Right lung (tissue), 5 donors: Measurements from ENCODE around the gene PREX1. TPM values are rescaled to one million over a fixed set of nuclear protein-coding genes. Genes with fewer than 3 reads are reported as not detected.
"Not testable (repeated sequence)": the region's sequence is repeated elsewhere in the genome, so short reads cannot be mapped to it uniquely, and the experiment has no call there.

Source experiments
- DNase-seq, 2 donors: peaks; one replicate each; pipeline ENCODE4 v3.0.0-alpha.2; 2013
- polyA plus RNA-seq, 5 donors: library from polyadenylated mRNA; unstranded; fragments of 120-200 nt; gene quantifications; one replicate each; pipeline versions ENCODE4 v1.2.1 to v1.2.3, GENCODE V29; 2013; ENCODE audit warnings: inconsistent platforms in 1 of 5, low replicate concordance in 1 of 5; ENCODE audit not compliant: insufficient read length in 5 of 5, insufficient read depth in 1 of 5

PREX1 gene
- polyA plus RNA-seq, 5 donors, result 17.8 to 29.9 (median 19.7) TPM

GRCh38 chr20:48813930-48814546, 13.8 kb downstream of the PREX1 start:
- no peak for DNase-seq

- DNase-seq, result no peak
Measured at GRCh38 chr20:48813446-48813747, 14.4 kb downstream of the PREX1 start.

DNA sequence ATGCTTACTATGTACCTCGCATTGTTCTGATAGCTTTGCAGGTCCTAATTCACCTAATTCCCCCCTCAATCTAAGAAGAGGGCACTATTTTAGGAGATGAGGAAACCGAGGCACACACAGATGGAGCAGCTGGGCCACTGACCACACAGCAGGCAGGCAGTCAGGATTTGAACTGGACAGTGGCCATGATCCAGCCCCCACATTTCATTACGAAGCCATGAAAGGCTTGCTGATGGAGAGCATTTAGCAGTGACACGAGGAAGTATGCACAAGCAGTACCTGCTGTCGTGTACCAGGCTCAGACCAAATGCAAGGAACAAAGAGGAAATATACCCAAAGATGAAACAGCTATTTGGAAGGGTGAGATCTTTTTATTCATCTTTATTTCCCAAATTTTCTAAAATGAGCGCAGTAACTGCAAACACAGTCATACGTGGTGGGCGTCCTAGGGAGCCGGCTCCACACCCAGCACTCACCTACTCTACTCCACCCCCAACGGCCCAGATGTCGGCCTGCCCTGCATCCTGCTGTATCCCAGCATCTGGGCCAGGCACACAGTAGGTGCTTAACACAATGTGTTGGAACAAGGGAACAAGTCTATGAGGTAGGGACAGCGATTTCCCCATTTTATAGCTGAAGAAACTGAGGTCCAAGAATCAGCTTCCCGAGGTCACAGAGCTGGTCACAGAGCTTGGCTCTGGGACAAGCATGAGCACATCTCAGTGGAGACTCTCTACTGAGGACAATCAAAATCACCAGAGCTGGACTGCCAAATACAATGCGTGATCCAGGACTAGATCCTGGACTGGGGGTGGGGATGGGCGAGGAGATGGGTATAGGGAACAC, 15.0 kb downstream of the PREX1 start:
- no peak for DNase-seq

- DNase-seq, result not testable (repeated sequence)
Measured at GRCh38 chr20:48812114-48812513, 15.7 kb downstream of the PREX1 start.

GRCh38 chr20:48809673-48810072, 18.1 kb downstream of the PREX1 start:
- no peak for DNase-seq

DNA sequence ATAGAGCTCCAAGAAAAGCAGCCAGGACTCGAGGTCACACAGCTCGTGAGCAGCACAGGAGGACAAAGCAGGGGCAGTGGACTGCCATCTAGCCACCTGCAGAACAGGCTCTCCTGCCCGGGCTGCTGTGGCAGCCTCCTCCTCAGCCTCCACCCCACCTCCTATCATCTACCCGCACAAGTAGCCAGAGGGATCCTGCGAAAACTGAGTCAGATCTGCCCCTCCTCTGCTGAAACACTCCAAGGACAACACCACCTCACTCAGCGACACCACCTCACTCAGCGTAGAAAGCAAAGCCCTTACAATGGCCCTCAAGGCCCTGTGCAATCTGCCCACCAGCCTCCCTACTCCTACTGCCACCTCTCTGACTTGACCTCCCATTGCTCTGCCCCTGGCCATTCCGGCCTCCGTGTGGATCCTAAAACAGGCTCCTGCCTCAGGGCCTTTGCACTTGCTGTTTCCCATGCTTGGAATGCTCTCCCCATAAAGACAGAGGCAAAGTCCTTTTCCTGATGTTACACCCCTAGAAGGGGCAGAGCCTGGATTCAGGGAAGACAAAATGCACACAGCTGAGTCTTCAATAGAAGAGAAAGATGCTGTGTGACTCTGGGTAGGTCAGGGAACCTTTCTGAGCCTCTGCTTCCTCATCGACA, 19.3 kb downstream of the PREX1 start:
- no peak for DNase-seq

DNA sequence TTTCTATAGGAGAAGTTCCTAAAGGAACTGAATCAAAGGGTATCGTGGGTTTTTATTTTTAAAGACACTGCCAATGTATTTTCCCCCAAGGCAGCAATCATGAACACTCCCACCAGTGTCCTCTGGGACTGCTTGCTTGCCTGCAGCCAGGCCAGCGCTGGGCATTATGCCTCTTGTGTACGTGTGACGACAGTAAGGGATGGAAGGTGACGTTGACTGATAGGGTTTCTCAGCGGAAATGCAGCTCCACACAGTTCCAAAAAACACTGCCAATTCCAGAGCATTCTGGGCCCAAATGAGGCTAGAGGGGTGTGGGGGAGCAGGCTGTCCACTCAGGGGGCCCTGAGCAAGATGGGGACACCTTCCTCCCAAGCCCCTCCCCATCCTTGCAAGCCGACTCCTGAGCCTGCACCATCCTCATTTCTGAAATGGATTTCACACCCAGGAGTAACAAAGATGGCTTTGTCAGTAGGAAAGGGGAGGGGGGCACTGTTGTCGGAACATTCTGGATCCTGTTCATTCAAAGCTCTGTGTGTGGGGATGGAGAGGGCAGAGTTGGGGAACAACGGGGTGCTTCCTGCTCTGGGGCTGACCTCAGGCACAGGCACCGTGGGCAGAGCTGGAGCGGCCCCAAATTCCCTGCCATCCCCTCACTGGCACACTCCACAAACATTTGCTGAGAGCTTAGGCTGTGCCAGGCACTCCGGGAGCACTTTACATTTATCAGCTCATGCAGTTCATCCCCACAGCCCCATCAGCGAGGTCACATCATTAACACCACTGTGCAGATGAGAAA, 20.0 kb downstream of the PREX1 start:
- DNase-seq, result no peak

GRCh38 chr20:48807051-48807450, 20.7 kb downstream of the PREX1 start:
- no peak for DNase-seq

GRCh38 chr20:48805716-48806115, 22.1 kb downstream of the PREX1 start:
- DNase-seq, result no peak

- DNase-seq, result no peak
Measured at GRCh38 chr20:48805286-48805685, 22.5 kb downstream of the PREX1 start.

DNA sequence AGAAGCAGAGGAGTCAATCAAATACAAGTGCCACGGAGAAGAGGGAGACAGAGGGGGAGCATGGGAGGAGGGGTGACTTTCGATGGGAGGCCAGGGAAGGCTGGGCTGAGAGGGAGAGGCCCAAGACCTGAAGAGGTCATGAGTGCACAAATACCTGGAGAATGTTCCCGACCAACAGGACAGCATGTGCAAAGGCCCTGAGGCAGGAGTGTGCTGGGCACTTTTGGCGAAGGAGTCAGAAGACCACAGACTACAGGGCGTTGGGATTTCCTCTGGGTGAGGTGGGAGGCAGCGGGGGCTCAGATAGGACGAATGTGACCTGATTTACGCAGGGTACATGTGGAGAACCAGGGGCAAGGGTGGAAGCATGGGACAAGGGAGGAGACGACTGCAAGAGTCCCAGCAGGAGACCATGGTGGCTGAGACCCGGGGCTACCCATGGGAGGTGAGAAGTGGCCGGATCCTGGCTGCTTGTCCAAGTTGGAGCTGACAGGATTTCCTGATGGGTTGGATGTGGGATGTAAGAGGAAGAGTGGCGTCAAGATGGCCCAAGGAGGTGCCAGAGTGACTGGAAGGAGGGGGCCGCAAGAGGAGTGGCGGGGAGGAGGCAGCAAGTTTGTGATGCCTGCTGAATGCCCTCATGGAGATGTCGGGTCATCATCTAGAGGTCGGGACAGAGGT, 23.4 kb downstream of the PREX1 start:
- DNase-seq, result no peak

DNA sequence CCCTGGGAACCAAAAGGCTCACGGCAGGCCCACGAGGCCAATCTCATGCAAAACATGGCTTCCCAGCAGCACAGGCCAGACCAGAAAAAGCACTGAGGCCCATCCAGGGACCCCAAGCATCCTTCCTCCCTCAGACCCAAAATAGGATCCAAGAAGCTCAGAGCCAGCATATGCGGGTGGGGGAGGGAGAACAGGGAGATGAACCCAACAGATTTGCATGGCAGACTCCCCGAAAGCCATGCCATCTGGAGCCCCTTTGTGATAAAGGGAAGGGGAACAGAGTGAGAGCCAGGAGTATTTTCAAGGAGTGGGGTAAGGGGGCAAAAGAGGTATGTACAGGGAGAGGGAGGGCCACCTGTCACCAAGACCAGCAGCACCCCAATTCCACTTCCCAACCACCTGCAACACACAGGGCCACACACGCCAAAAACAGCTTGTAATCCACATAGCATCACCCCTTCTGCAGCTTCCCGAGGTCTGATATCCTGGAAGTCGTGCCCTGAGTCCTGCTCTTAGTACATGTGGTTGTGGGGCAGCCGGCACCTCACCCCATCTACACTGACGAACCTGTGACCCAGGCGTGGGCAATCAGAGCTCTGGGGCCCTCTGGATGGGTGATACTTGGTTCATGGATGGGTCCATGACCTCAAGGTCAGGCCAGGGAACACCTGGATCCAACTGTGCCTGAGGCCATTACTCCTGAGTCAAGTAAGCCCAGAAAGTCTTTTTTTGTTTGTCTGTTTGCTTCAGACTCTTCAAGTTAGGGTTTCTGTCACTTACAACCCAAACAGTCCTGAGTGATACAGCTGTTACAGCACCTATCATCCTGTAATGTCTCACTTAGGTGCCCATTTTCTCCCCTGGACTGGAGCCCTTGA, 24.4 kb downstream of the PREX1 start:
- DNase-seq, result no peak

- DNase-seq, result no peak
Measured at GRCh38 chr20:48802647-48803046, 25.2 kb downstream of the PREX1 start.

DNA sequence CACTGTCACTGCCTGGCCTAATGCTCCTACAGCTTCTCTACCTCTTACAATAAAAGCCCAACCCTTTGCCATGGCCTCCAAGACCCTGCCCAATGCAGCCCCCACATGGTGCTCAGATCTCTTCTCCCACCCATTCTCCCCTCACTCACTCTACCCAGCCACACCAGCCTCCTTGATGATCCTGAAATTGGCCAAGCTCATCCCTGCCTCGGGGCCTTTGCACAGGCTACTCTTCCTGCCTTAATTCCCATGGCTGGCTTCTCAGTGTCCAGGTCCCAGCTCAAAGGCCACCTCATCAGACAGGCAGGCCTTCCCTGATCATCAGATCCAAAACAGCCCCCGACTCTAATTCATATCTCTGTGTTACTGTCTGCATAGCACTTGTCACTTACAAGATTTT, 25.6 kb downstream of the PREX1 start:
- no peak for DNase-seq

GRCh38 chr20:48801197-48801596, 26.6 kb downstream of the PREX1 start:
- DNase-seq, result no peak

DNA sequence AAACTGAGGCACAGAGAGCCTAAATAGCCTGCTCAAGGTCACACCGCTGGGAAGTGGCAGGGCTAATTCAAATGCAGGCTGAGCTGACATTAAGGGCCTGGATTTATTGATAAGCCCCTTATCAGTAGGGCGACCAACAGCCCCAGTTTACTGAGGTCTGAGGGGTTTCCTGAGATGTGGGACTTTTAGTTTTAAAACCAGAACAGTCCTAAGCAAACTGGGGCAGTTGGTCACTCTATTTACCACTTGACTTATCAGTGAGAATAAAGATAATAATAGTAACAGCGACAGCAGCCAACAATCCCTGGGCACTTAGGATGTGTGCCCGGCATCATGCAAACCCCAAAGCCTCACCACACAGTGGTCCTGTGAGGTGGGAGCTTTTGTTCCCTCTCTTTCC, 27.6 kb downstream of the PREX1 start:
- DNase-seq, result no peak

- no peak for DNase-seq
Measured at GRCh38 chr20:48799328-48800105, 28.3 kb downstream of the PREX1 start.

DNA sequence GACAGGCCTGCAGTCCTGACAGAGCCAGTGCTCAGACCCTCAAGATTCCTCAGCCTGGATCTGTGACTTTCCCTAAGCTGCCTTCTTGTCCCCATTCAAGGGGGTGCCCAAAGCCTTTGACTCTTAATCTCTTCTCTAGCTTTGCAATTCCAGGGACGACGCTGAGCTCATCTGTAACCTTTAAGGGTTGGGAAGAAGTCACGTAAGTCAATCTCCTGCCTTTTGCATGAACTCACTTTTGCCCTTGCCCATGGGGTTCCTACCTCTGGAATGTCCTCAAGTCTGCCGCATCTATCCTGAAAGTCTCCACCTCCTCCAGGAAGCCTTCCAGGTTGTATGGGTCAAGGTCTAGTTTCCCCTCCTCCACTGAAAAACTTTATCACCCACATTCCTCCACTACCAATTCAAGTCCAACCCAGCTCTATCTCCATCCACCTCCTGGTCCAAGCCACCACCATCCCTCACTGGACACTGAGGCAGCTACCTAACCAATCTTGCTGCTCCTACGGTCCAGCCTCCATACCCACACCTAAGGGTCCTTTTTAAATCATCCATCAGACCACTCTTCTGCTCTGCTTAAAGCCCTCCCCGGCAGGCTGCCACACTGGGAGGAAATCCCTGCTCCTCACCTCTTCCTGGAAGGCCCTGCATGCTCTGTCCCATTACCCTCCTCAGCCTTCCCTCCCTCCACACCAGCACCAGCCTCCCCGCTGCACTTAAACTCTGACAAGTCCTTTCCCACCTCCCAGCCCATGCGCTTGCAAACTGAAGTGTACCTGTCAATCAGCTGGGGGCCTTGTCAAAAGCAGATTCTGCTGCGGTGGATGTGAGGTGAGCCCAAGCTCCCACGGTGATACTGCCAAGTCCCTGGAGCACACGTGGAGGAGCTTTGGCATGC, 29.7 kb downstream of the PREX1 start:
- DNase-seq, result no peak
